ENCODE results near the gene HEXD.

DNA sequence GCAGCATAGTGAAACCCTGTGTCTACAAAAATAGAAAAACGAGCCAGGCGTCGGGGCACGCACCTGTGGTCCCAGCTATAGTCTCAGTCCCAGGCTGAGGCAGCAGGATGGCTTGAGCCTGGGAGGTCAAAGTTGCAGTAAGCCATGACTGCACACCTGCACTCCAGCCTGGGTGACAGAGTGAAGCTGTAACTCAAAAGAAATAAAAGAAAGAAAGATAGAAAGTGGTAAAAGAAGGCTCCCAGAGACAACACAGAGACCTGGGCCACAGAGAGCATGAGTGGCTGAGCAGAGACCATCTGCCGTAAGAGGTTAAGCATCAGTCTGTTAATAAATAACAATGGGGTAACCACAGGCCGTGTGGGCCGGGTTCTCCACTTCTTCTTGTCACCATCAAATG is 15.3 kb upstream of the HEXD start:
- no peak for TF ChIP-seq POLR2A (IDR thresholded peaks at IDR 0.05)
- TF ChIP-seq, protein P1, sequence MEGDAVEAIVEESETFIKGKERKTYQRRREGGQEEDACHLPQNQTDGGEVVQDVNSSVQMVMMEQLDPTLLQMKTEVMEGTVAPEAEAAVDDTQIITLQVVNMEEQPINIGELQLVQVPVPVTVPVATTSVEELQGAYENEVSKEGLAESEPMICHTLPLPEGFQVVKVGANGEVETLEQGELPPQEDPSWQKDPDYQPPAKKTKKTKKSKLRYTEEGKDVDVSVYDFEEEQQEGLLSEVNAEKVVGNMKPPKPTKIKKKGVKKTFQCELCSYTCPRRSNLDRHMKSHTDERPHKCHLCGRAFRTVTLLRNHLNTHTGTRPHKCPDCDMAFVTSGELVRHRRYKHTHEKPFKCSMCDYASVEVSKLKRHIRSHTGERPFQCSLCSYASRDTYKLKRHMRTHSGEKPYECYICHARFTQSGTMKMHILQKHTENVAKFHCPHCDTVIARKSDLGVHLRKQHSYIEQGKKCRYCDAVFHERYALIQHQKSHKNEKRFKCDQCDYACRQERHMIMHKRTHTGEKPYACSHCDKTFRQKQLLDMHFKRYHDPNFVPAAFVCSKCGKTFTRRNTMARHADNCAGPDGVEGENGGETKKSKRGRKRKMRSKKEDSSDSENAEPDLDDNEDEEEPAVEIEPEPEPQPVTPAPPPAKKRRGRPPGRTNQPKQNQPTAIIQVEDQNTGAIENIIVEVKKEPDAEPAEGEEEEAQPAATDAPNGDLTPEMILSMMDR (IDR thresholded peaks at IDR 0.05) = no peak
